Nucleus accumbens (tissue), 56 donors: ENCODE data around the gene FBXO27.
A peak's percentile ranks its signal among the peaks of the same experiment; 100 is the strongest.
"Not testable (repeated sequence)": the region's sequence is repeated elsewhere in the genome, so short reads cannot be mapped to it uniquely, and the experiment has no call there.

ENCODE experiments used
- DNase-seq, 56 donors: peaks; one replicate each; lab custom pipeline; 2025; lab: John Stamatoyannopoulos, UW

FBXO27 gene

DNA sequence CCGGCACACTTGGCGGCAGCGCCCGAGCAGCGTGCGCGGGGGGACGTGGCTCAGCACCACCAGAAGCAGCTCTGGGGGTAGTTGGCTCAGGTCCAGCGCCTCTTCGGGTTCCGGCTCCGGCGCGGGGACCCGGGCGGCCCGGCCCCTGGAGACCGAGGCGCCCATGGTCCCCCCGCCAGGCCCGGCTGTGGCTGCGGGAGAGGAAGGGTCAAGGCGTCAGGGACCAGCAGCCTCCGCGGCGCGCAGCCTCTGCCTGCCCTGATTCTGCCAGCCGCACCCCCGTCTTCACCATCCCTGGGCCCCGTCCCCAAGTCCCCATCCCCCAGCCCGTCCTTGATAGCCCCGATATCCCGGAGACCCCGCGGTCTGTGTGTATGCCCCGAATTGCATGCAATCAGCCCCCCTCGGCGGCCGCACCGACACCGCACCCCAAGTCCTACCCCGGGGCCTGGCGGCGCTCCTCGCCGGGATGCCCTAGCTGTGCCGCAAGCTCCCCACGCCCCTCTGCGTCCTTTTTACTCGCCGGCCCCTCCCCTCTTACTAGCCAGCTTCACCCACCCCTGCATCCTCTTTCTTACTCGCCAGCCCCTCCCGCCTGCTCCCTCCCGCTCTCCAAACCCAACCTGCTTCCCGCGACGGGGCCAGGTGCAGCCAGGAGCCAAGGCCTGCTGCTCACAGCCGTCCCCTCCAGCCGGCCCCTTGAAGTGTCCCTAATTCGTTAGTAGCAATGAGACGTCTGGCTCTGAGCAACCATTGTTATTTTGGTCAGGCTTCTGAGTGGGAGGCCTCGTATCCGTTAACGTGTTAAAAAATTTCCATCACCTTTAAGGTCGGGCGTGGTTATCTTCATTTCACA is at the start of gene FBXO27:
Gene FBXO27 (minus strand): TSS at position 487 of the 856 bp plus-strand sequence. CDS start 322 bp downstream, at position 165.
- peak in 49 of 56 donors; percentile 1 to 79 (median 53) for DNase-seq

GRCh38 chr19:39080431-39080830 is 48.1 kb upstream of the FBXO27 start:
- peak in 9 of 56 donors; percentile 4 to 44 (median 34) for DNase-seq

- DNase-seq = peak in 38 of 56 donors; percentile 12 to 85 (median 48)
Observed at GRCh38 chr19:39078436-39079200, 46.3 kb upstream of the FBXO27 start.

GRCh38 chr19:39077323-39077722 is 45.0 kb upstream of the FBXO27 start:
- no peak for DNase-seq

DNA sequence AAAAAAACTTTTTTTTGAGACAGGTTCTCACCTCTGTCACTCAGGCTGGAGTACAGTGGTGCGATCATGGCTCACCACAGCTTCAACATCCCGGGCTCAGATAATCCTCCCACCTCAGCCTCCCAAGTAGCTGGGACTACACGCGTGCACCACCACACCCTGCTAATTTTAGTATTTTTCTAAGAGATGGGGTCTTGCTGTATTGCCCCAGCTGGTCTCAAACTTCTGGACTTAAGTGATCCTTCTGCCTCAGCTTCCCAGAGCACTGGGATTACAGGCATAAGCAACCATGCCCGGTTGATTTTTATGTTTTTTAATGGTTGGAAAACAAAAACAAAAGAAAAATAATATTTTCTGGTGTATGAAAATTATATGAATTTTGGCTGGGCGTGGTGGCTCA is 42.6 kb upstream of the FBXO27 start:
- no peak for DNase-seq

DNA sequence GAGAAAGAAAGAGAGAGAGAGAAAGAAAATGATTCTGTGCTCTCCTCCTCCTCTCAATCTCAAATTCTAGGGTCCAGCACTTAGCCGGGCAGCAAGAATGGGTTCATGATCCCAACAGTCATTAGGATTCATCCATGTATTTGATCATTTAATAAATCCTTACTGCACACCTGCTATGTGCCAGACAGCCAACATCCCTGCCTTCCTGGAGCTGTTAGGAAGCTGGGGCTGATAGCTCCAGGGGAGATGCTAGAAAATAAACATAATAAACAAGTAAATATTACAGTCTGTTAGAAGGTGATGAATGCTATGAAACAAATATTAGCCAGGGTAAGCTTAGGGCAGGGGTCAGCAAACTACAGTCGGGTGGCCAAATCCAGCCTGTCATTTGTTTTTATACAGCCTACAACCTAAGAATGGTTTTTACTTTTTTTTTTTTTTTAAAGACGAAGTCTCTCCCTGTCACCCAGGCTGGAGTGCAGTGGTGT is 41.9 kb upstream of the FBXO27 start:
- DNase-seq = no peak

GRCh38 chr19:39070888-39071287 is 38.5 kb upstream of the FBXO27 start:
- DNase-seq = no peak

GRCh38 chr19:39068259-39068658 is 35.9 kb upstream of the FBXO27 start:
- DNase-seq = not testable (repeated sequence)

GRCh38 chr19:39067104-39067503 is 34.8 kb upstream of the FBXO27 start:
- no peak for DNase-seq

DNA sequence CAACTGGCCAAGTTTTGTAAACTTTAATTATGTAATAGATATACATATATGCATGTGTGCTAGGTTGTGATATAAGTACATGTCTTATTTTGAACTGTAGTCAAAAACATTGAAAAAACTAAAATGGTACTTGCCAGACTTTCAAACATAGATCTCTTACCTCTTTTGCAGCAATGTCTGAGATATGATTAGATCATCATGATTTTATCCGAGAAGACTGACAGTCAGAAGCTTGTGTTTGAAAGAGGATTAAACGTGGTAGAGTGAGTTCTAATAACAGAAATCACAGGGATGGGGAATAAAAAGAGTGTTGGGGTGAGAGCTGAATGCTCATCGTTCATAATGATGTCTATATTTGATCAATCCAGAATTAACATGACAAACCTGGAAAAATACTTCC is 33.6 kb upstream of the FBXO27 start:
- no peak for DNase-seq

- no peak for DNase-seq
Observed at GRCh38 chr19:39064405-39064804, 32.1 kb upstream of the FBXO27 start.

GRCh38 chr19:39060171-39060570 is 27.8 kb upstream of the FBXO27 start:
- DNase-seq = no peak

DNA sequence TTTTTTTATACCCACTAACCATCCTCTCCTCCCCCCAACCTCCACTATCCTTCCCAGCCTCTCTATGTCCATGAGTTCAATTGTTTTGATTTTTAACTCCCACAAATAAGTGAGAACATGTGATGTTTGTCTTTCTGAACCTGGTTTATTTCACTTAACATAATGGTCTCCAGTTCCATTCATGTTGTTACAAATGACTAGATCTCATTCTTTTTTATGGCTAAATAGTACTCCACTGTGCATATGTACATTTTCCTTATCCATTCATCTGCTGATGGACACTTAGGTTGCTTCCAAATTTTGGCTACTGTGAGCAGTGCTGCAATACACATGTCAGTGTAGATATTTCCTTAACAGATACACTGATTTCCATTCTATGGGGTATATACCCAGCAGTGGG is 27.0 kb upstream of the FBXO27 start:
- no peak for DNase-seq

GRCh38 chr19:39057615-39058014 is 25.3 kb upstream of the FBXO27 start:
- DNase-seq = no peak

DNA sequence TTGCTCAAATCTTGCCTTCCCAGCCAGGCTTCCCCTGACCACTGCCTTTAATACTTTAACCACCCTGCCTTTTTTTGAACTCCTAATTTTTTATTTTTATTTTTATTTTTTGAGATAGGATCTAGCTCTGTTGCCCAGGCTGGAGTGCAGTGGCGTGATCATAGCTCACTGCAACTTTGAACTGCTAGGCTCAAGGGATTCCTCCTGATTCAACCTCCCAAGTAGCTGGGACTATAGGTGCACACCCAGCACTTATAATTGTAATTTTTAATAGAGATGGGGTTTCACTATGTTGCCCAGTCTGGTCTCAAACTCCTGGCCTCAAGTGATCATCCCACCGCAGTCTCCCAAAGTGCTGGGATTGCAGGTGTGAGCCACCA is 21.7 kb upstream of the FBXO27 start:
- DNase-seq = no peak

GRCh38 chr19:39053276-39054090 is 21.1 kb upstream of the FBXO27 start:
- DNase-seq = peak in 34 of 56 donors; percentile 8 to 66 (median 36)

- DNase-seq = peak in 38 of 56 donors; percentile 6 to 63 (median 32)
Observed at GRCh38 chr19:39052846-39053245, 20.5 kb upstream of the FBXO27 start.

GRCh38 chr19:39052243-39052746 is 19.9 kb upstream of the FBXO27 start:
- peak in 51 of 56 donors; percentile 3 to 85 (median 57) for DNase-seq

DNA sequence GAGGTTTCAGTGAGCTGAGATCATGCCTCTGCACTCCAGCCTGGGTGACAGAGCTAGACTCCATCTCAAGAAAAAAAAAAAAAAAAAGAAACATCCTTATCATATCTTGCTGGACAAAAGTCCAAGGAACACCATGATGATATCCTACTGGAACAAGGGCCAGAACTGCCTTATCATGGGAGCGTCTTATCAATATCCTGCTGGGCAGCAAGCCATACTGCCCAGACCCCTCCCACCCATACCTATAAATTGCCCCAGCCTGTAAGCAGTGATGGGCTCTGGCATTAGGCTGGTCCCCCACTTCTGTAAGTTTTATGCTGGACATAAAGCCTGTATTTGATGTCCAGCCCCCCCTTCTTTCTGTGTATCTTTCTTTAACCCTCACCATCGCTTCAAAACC is 14.7 kb upstream of the FBXO27 start:
- DNase-seq = no peak
